Astrocyte (in vitro differentiated cells and primary cell): ENCODE data around the gene ANKRD42. TPM values are rescaled to one million over a fixed set of nuclear protein-coding genes. Genes with fewer than 3 reads are reported as not detected.

Experiments used
- DNase-seq: peaks from one replicate; pipeline ENCODE4 v3.0.0-alpha.2; 2010; ENCODE audit warnings: low read depth
- FAIRE-seq: peaks from 2 replicates; lab custom pipeline; 2011; peaks lifted over from hg19 to GRCh38; lab: Jason Lieb, UNC
- H2AFZ ChIP-seq: 2 replicates; pipeline ENCODE4 v1.6.0; 2012; ENCODE audit warnings: low read depth, low read length, inconsistent platforms
- H3K27ac ChIP-seq: 2 replicates; pipeline ENCODE4 v1.5.1; 2011; ENCODE audit warnings: low read depth, low read length, inconsistent platforms
- H3K27me3 ChIP-seq: 2 replicates; pipeline ENCODE4 v1.6.0; 2011; ENCODE audit warnings: low read length, inconsistent platforms; ENCODE audit not compliant: insufficient read depth
- H3K36me3 ChIP-seq: 2 replicates; pipeline ENCODE4 v1.5.1; 2011; ENCODE audit warnings: low read length, inconsistent platforms; ENCODE audit not compliant: insufficient read depth
- H3K4me1 ChIP-seq: 2 replicates; pipeline ENCODE4 v1.5.1; 2011; ENCODE audit warnings: low read length, inconsistent platforms; ENCODE audit not compliant: insufficient read depth
- H3K4me2 ChIP-seq: 2 replicates; pipeline ENCODE4 v1.6.0; 2012; ENCODE audit warnings: low read length, inconsistent platforms
- H3K4me3 ChIP-seq: 2 replicates; pipeline ENCODE4 v1.5.1; 2011; ENCODE audit warnings: low read depth, mild to moderate bottlenecking, low read length, inconsistent platforms; ENCODE audit not compliant: insufficient read depth
- H3K79me2 ChIP-seq: 2 replicates; pipeline ENCODE4 v1.6.0; 2012; ENCODE audit warnings: mild to moderate bottlenecking, low read length, inconsistent platforms; ENCODE audit not compliant: insufficient read depth
- H3K9ac ChIP-seq: 2 replicates; pipeline ENCODE4 v1.6.0; 2012; ENCODE audit warnings: mild to moderate bottlenecking, low read length, inconsistent platforms
- H3K9me3 ChIP-seq: 2 replicates; pipeline ENCODE4 v1.5.1; 2012; ENCODE audit warnings: low read depth, mild to moderate bottlenecking, low read length, inconsistent platforms; ENCODE audit not compliant: insufficient read depth
- H4K20me1 ChIP-seq: 2 replicates; pipeline ENCODE4 v1.6.0; 2012; ENCODE audit warnings: low read length, inconsistent platforms; ENCODE audit not compliant: insufficient read depth
- H3K27ac Mint-ChIP-seq: one replicate; pipeline ENCODE4 v1.8.0; 2021; ENCODE audit warnings: mild to moderate bottlenecking, mixed read lengths; ENCODE audit not compliant: unreplicated experiment
- H3K27me3 Mint-ChIP-seq: one replicate; pipeline ENCODE4 v1.8.0; 2021; ENCODE audit warnings: low read depth, mixed read lengths; ENCODE audit not compliant: unreplicated experiment
- H3K36me3 Mint-ChIP-seq: one replicate; pipeline ENCODE4 v1.8.0; 2021; ENCODE audit warnings: low read depth, mixed read lengths; ENCODE audit not compliant: unreplicated experiment
- H3K4me1 Mint-ChIP-seq: one replicate; pipeline ENCODE4 v1.8.0; 2021; ENCODE audit warnings: low read depth, mixed read lengths; ENCODE audit not compliant: unreplicated experiment
- H3K4me3 Mint-ChIP-seq: one replicate; pipeline ENCODE4 v1.8.0; 2021; ENCODE audit warnings: mild to moderate bottlenecking, moderate library complexity, mixed read lengths; ENCODE audit not compliant: unreplicated experiment
- H3K9me3 Mint-ChIP-seq: one replicate; pipeline ENCODE4 v1.8.0; 2021; ENCODE audit warnings: mild to moderate bottlenecking, mixed read lengths; ENCODE audit not compliant: unreplicated experiment
- EZH2 ChIP-seq: IDR thresholded peaks from 2 replicates; pipeline ENCODE4 v1.6.1; 2012; ENCODE audit warnings: mild to moderate bottlenecking, low read length, inconsistent platforms; ENCODE audit not compliant: insufficient read depth
- total RNA-seq: library from RNA; stranded (reverse); gene quantifications from 2 replicates; pipeline ENCODE4 v1.2.1, GENCODE V29; 2021
- TF ChIP-seq, protein P1 (sequence below): IDR thresholded peaks from 2 replicates; pipeline ENCODE4 v1.5.1; 2011; ENCODE audit warnings: low read depth, mild to moderate bottlenecking, inconsistent platforms, low read length, moderate library complexity; ENCODE audit not compliant: insufficient read depth

ANKRD42 gene
- total RNA-seq, 1 donor from 2014 or later = 15.0 TPM

DNA sequence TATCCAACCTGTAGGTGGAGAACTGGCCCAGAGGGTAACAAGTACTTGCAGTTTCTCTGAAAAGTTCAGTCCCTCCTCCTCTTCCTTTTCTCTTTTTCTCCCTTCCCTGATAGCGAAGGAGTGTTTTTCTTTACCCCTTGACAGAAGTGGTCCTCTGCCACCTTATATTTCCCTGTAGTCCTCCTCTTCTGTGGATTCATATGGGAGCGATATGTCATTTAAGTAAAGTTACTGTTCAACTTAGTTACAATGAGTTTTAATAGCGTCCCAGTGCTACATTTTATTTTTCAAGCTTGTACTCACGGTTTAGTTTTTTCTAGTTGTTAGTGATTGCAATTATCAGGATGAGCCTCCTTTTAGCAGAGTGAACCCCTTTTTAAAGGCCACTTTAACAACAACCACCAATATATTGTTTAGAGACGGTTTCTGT lies 35.1 kb upstream of the ANKRD42 start:
- H3K27ac Mint-ChIP-seq = peak overlapping the region; percentile 94
- Histone ChIP-seq H3K36me3 (peaks cover 5% of the 10 kb centered on the region), H2AFZ (no peak overlapping the region), H3K4me3 (peak overlapping the region; percentile 100), H3K9me3 (no peaks in the 10 kb centered on the region), H3K79me2 (peaks cover 64% of the 10 kb centered on the region), H4K20me1 (peaks cover 60% of the 10 kb centered on the region), H3K9ac (peak overlapping the region; percentile 100), H3K4me1 (peaks cover 12% of the 10 kb centered on the region), H3K4me2 (peak overlapping the region; percentile 95), H3K27me3 (no peaks in the 10 kb centered on the region), H3K27ac (peak overlapping the region; percentile 96)
- no peaks in the 10 kb centered on the region for H3K9me3 Mint-ChIP-seq
- TF ChIP-seq, protein P1, sequence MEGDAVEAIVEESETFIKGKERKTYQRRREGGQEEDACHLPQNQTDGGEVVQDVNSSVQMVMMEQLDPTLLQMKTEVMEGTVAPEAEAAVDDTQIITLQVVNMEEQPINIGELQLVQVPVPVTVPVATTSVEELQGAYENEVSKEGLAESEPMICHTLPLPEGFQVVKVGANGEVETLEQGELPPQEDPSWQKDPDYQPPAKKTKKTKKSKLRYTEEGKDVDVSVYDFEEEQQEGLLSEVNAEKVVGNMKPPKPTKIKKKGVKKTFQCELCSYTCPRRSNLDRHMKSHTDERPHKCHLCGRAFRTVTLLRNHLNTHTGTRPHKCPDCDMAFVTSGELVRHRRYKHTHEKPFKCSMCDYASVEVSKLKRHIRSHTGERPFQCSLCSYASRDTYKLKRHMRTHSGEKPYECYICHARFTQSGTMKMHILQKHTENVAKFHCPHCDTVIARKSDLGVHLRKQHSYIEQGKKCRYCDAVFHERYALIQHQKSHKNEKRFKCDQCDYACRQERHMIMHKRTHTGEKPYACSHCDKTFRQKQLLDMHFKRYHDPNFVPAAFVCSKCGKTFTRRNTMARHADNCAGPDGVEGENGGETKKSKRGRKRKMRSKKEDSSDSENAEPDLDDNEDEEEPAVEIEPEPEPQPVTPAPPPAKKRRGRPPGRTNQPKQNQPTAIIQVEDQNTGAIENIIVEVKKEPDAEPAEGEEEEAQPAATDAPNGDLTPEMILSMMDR = no peak
- no peak for TF ChIP-seq EZH2
- peak overlapping the region; percentile 100 for H3K4me3 Mint-ChIP-seq
- no peak for FAIRE-seq
- peaks cover 16% of the 10 kb centered on the region for H3K4me1 Mint-ChIP-seq
- no peaks in the 10 kb centered on the region for H3K27me3 Mint-ChIP-seq
- DNase-seq = no peak
- H3K36me3 Mint-ChIP-seq = peaks cover 12% of the 10 kb centered on the region

DNA sequence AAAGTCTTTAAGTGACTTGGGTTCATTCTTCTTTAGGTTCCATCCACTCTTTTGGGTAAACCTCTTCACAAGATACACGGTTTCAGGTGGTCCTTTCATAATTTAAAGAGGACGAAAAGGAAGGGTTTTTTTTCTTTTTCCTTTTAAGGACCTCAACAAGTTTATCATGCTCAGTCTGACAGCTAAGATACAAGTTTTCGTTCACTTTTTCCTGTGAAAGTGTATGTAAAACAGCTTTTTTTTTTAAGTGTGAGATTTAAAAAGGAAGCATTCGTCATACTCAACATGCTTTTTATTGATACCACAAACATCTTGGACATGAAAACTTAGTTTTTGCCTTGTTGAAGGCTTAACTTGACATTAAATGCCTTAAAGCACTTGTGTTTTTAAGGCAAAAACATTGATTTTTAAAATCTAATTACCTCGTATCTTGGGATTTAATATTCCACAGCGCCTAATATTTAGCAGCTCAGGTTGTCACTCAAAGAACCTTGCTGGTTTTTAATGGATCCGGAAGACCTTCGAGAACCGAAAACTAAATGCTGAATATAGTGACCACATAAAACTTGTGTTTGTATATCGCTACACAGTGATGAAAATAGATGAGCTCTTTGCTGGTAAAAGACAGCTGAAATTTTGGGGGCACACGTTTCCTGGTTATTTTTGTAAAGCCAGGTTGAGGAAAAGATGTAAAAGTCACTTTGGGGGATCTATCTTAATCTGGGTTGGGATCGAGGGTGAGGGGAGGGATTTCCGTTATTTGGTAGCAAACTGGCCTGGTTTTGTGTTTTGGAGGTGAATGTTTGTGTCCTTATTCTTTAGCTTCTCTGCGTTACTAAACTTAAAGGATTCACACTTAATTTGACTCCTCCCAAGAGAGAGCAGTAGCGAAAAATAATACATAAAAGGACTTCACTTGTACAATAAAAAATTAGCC lies 34.3 kb upstream of the ANKRD42 start:
- Histone ChIP-seq H3K27me3 (no peaks in the 10 kb centered on the region), H3K9ac (peak overlapping the region; percentile 100), H3K4me3 (peak overlapping the region; percentile 100), H3K4me1 (peaks cover 12% of the 10 kb centered on the region), H3K36me3 (peaks cover 8% of the 10 kb centered on the region), H4K20me1 (peaks cover 65% of the 10 kb centered on the region), H3K4me2 (peak overlapping the region; percentile 95), H2AFZ (no peak overlapping the region), H3K27ac (no peak overlapping the region), H3K9me3 (no peaks in the 10 kb centered on the region), H3K79me2 (peaks cover 73% of the 10 kb centered on the region)
- H3K4me3 Mint-ChIP-seq = peak overlapping the region; percentile 100
- DNase-seq (no peak), FAIRE-seq (no peak)
- peaks cover 16% of the 10 kb centered on the region for H3K4me1 Mint-ChIP-seq
- H3K9me3 Mint-ChIP-seq = no peaks in the 10 kb centered on the region
- peak overlapping the region; percentile 94 for H3K27ac Mint-ChIP-seq
- TF ChIP-seq, protein P1 = no peak
- TF ChIP-seq EZH2 = no peak
- no peaks in the 10 kb centered on the region for H3K27me3 Mint-ChIP-seq
- H3K36me3 Mint-ChIP-seq = peaks cover 12% of the 10 kb centered on the region
